Lower leg skin (tissue), 3 donors: ENCODE results near the gene DNAJC8.

ENCODE experiments used
- POLR2A ChIP-seq, 2 donors: fragments of 450-650 bp; IDR thresholded peaks; one replicate each; pipeline ENCODE4 v1.6.1; 2016 to 2017; ENCODE audit warnings: antibody characterized with exemption in 2 of 2, mild to moderate bottlenecking in 1 of 2, moderate library complexity in 1 of 2
- TF ChIP-seq, protein P1 (sequence below), 3 donors: fragments of 450-650 bp; IDR thresholded peaks; one replicate each; pipeline ENCODE4 v1.5.1; 2016; ENCODE audit warnings: antibody characterized with exemption in 3 of 3, mild to moderate bottlenecking in 3 of 3, moderate library complexity in 2 of 3

DNA sequence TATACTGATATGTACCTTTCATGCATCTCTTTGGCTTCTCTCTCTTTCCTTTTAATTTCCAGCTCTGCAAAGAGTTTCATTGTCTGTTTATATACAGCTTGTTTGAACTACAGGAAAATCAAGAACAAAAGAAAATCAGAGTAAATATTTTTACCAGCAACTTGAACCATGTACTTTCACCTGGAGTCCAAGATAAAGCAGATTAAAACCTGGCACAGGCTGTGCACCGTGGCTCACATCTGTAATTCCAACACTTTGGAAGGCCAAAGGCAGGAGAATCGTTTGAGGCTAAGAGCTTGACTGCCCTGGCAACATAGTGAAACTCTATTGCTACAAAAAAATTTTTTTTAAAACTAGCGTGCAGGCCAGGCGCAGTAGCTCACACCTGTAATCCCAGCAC is 27.6 kb downstream of the DNAJC8 start:
- TF ChIP-seq, protein P1, sequence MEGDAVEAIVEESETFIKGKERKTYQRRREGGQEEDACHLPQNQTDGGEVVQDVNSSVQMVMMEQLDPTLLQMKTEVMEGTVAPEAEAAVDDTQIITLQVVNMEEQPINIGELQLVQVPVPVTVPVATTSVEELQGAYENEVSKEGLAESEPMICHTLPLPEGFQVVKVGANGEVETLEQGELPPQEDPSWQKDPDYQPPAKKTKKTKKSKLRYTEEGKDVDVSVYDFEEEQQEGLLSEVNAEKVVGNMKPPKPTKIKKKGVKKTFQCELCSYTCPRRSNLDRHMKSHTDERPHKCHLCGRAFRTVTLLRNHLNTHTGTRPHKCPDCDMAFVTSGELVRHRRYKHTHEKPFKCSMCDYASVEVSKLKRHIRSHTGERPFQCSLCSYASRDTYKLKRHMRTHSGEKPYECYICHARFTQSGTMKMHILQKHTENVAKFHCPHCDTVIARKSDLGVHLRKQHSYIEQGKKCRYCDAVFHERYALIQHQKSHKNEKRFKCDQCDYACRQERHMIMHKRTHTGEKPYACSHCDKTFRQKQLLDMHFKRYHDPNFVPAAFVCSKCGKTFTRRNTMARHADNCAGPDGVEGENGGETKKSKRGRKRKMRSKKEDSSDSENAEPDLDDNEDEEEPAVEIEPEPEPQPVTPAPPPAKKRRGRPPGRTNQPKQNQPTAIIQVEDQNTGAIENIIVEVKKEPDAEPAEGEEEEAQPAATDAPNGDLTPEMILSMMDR (IDR thresholded peaks at IDR 0.05) = no peak
- TF ChIP-seq POLR2A (IDR thresholded peaks at IDR 0.05) = no peak
